ENCODE results near the gene PKNOX1. TPM values are rescaled to one million over a fixed set of nuclear protein-coding genes. Genes with fewer than 3 reads are reported as not detected.
"Not testable (repeated sequence)": the region's sequence is repeated elsewhere in the genome, so short reads cannot be mapped to it uniquely, and the experiment has no call there.

The PKNOX1 gene
- polyA plus RNA-seq, 6 donors from 2014 or later: 10.8 to 29.5 (median 20.9) TPM

DNA sequence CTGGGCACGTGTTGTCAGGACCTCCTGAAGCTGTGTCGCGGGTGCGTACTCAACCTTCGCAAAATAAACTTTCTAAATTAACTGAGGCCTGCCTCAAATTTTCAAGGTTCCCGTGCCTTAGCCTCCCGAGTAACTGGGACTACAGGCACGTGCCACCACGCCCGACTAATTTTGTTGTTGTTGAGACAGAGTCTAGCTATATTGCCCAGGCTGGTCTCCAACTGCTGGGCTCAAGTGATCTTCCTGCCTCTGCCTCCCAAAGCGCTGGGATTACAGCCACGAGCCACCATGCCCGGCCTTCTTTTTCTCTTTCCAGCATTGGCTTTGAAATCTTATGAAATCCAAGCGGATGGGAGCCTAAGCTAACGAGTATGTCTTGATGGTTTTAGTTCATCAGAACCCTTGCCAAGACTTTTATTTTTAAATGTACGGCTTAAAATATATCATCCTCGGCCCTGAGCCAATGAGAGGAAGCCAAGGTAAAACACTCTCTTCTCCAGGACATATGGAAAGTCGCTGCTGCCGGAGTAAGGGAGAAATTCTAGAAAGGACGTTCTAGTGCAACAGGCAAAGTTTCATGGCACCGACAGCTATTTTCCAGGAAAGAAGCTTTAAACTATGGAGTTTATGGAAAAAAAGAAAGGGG lies 36.3 kb upstream of the PKNOX1 start:
- Mint-ChIP-seq H3K27ac (peak overlapping the region in 2 of 6 donors; percentile 39 to 54), H3K36me3 (no peaks in the 10 kb centered on the region), H3K4me1 (peaks cover 13 to 24% (median 20%) of the 10 kb centered on the region in 3 donors), H3K27me3 (no peaks in the 10 kb centered on the region), H3K4me3 (peak overlapping the region in 1 of 8 donors; percentile 61), H3K9me3 (peaks cover 0 to 2% (median 0%) of the 10 kb centered on the region in 7 donors)
- ATAC-seq (ENCODE audit: low read depth in 2 of 2) (no peak), DNase-seq (no peak)

DNA sequence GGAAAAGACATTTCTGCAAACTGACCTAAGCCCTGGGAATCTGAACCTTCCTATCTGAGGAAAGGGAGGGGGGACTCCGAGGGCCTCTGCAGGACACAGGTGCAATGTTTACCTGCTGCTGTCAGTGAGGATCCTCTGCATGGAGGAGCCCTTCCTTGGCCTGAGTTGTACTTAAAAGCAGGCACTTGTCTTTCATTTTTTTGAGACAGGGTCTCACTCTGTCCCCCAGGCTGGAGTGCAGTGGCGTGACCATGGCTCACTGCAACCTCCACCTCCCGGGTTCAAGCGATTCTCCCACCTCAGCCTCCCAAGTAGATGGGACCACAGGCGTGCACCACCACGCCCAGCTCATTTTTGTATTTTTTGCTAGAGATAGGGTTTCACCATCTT lies 35.8 kb upstream of the PKNOX1 start:
- not testable (repeated sequence) for H3K27me3 Mint-ChIP-seq; ATAC-seq (ENCODE audit: low read depth in 2 of 2); H3K36me3 Mint-ChIP-seq; H3K9me3 Mint-ChIP-seq; DNase-seq; H3K27ac Mint-ChIP-seq; H3K4me3 Mint-ChIP-seq
- peaks cover 13 to 23% (median 20%) of the 10 kb centered on the region in 3 donors for H3K4me1 Mint-ChIP-seq

DNA sequence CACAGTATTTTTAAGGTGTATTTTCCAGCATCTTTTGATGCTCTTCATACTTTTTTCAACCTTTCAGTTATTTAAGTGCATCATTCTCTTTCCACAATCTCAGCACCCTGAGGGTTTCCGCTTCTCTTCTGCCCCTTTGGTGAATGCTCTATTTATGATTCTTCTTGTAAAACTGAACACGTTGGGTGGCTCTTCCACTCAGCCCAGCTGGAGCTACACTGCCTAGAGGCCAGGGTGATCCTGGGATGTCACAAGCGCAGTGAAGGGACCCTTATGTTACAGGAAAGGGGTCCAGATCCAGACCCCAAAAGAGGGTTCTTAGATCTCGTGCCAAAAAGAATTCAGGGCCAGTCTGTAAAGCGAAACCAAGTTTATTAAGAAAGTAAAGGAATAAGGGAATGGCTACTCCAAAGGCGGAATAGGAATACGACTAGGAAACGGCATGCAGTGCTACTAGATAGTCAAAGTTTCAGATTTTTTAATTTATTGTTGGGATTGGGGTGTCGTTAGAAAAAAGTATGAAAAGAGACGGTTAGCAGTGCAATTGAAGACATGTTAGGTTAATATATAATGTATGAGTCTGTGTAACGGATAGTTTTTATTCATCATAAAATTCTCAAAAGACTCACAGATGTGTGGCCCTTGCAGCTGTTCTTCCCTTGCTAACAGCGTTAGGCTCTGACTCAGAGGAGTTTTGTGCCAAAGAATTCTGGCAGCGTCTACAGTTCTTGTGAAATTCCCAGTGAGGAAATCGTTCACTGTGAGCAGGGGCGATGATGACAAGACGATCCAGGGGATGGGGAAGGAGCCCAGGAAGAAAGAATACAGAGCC lies 34.6 kb upstream of the PKNOX1 start:
- no peak for ATAC-seq (ENCODE audit: low read depth in 2 of 2)
- peak overlapping the region in 3 of 6 donors; percentile 61 to 91 (median 76) for H3K27ac Mint-ChIP-seq

DNA sequence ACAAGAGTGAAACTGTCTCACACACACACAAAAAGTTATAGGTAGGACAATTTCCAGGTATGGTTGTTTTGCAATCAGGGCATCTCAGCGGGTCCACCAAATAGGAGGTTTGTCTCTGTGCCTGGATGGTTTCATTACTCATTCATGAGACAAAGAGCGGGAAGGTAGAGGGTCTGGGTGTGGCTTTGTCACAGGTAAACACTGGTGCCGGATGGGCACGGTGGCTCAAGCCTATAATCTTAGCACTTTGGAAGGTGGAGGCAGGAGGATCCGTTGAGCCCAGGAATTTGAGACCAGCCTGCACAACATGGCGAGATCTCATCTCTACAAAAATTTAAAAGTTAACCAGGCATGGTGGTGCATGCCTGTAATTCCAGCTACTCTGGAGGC lies 32.7 kb upstream of the PKNOX1 start:
- Mint-ChIP-seq H3K27ac (no peak overlapping the region), H3K4me1 (peaks cover 8 to 21% (median 15%) of the 10 kb centered on the region in 3 donors), H3K4me3 (no peak overlapping the region), H3K9me3 (peaks cover 0 to 2% (median 0%) of the 10 kb centered on the region in 7 donors), H3K27me3 (peaks cover 0 to 4% (median 0%) of the 10 kb centered on the region in 3 donors), H3K36me3 (no peaks in the 10 kb centered on the region)
- DNase-seq (no peak), ATAC-seq (ENCODE audit: low read depth in 2 of 2) (no peak)

More for the DNA sequence above, 34.6 kb upstream of the PKNOX1 start:
- H3K9me3 Mint-ChIP-seq: peaks cover 0 to 2% (median 0%) of the 10 kb centered on the region in 7 donors
- H3K27me3 Mint-ChIP-seq: peaks cover 0 to 4% (median 0%) of the 10 kb centered on the region in 3 donors
- H3K36me3 Mint-ChIP-seq: no peaks in the 10 kb centered on the region
- peaks cover 13 to 23% (median 20%) of the 10 kb centered on the region in 3 donors for H3K4me1 Mint-ChIP-seq
- no peak for DNase-seq
- H3K4me3 Mint-ChIP-seq: no peak overlapping the region

DNA sequence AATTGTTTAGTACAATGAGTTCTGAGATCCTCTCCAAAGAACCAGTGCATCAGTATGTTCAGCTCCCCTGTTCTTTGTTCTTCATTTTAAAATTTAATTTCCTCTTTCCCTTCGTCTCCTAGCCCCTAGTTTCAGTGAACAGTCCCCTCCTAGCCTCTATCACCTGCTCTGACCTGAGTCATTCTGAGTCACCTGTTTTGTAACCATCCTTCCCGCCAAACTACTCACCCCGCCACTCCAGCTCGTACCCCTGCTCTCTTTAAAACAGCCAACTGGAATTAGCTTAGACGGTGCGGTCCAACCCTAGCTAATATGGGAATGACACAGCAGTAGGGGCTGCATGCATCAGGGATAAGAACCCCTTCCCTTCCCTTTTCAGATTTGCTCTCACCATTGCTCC lies 32.1 kb upstream of the PKNOX1 start:
- no peak for DNase-seq
- no peaks in the 10 kb centered on the region for H3K36me3 Mint-ChIP-seq
- H3K27ac Mint-ChIP-seq: peak overlapping the region in 1 of 6 donors; percentile 90
- peaks cover 0 to 2% (median 0%) of the 10 kb centered on the region in 7 donors for H3K9me3 Mint-ChIP-seq
- peaks cover 5 to 15% (median 9%) of the 10 kb centered on the region in 3 donors for H3K4me1 Mint-ChIP-seq
- H3K4me3 Mint-ChIP-seq: no peak overlapping the region
- H3K27me3 Mint-ChIP-seq: peaks cover 0 to 4% (median 0%) of the 10 kb centered on the region in 3 donors
- no peak for ATAC-seq (ENCODE audit: low read depth in 2 of 2)

DNA sequence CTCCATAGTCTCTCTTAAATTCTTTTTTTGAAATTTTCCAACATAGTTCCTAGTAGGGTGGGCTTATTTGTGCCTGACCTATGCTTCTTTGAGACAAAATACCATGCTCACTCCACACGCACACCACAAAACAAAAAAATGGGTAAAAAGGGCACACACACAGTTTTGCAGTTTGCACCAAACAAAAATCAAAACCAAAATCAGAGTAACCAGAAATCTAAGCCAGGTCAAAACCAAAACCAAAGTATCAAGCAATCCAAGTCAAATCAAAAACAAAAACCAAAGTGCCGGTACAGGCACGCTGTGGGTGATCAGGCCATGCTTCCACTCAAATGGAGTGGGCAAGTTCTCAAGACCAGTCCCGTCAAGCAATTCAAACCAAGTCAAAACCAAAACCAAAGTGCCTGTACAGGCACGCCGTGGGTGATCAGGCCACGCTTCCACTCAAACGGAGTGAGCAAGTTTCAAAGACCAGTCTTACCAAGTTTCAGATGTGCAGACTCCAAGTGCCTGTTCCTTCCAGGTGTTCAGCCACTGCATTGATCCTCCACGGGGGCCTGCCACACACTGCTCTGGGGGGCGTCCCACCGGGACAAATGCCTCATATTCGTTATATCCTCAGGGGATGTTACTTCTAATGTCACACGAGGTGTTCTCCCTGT lies 25.1 kb upstream of the PKNOX1 start:
- H3K4me1 Mint-ChIP-seq; H3K4me3 Mint-ChIP-seq; H3K27me3 Mint-ChIP-seq; DNase-seq; ATAC-seq (ENCODE audit: low read depth in 2 of 2): not testable (repeated sequence)
- Mint-ChIP-seq H3K27ac (peak overlapping the region in 1 of 6 donors; percentile 55), H3K9me3 (peaks cover 9 to 19% (median 11%) of the 10 kb centered on the region in 7 donors), H3K36me3 (peaks cover 14 to 15% of the 10 kb centered on the region in 2 donors)

DNA sequence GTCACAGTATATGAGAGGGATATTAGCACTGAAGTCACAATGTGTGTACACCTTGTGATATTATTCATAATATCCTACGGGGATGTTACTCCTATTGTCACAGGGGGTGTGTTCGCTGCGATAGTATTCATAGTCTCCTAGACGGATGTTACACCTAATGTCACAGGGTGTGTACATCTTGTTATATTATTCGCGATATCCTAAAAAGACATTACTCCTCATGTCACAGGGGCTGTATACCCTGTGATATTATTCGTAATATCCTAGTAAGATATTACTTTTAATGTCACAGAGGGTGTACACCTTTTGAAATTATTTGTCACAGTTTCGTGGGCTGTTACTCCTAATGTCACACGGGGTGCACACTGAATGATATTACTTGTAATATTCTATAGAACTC lies 23.2 kb upstream of the PKNOX1 start:
- not testable (repeated sequence) for H3K27me3 Mint-ChIP-seq; H3K27ac Mint-ChIP-seq; DNase-seq; ATAC-seq (ENCODE audit: low read depth in 2 of 2); H3K4me1 Mint-ChIP-seq; H3K4me3 Mint-ChIP-seq
- Mint-ChIP-seq H3K36me3 (peaks cover 14 to 15% of the 10 kb centered on the region in 2 donors), H3K9me3 (peaks cover 9 to 19% (median 11%) of the 10 kb centered on the region in 7 donors)

DNA sequence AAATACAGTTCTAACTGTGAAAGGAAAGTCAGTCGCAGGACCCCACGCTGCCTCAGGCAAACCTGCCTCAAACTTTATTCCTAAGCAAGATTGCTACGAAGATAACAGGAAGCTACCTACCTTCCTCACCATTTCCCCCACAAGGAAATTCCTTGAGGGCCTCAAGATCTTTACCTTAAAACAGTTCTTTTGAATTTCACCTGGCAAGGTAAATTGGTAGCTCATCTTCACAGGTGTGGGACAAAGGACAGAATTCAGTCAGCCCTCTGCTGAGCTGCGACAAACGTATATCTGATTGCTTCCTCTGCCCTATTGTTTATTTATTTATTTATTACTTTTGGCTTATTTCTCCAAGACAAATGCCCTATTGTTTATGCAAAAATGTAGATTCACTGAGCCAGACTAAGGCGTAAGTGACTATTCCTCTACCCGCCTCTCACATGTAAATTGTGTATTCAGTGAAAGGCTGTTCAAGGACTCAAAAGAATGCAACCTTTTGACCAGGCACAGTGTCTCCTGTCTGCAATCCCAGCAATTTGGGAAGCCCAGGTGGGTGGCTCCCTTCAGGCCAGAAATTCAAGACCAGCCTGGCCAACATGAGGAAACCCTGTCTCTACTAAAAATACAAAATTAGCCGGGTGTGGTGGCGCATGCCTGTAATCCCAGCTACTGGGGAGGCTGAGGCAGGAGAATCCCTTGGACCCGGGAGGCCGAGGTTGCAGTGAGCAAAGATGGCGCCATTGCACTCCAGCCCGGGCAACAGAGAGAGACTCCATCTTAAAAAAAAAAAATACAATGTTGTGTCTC lies 17.3 kb upstream of the PKNOX1 start:
- H3K9me3 Mint-ChIP-seq: no peaks in the 10 kb centered on the region
- H3K4me3 Mint-ChIP-seq: no peak overlapping the region
- no peaks in the 10 kb centered on the region for H3K36me3 Mint-ChIP-seq
- ATAC-seq (ENCODE audit: low read depth in 2 of 2) (peak in 1 of 2 donors; percentile 75), DNase-seq (no peak)
- H3K27ac Mint-ChIP-seq: no peak overlapping the region
- H3K4me1 Mint-ChIP-seq: no peaks in the 10 kb centered on the region
- H3K27me3 Mint-ChIP-seq: peaks cover 0 to 12% (median 6%) of the 10 kb centered on the region in 3 donors

DNA sequence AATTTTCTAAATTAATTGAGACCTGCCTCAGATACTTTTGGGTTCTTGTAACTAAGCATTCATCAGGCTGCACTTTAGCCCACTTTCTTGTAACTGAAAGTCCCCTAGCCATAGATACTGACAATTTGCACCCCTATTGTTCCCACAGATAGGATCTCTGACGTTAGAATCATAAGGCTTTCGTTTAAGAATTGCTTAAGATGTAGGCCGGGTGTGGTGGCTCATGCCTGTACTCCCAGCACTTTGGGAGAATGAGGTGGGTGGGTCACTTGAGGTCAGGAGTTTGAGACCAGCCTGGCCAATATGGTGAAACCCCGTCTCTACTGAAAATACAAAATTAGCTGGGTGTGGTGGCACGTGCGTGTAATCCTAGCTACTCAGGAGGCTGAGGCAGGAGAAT lies 16.2 kb upstream of the PKNOX1 start:
- not testable (repeated sequence) for ATAC-seq (ENCODE audit: low read depth in 2 of 2); H3K36me3 Mint-ChIP-seq; H3K27ac Mint-ChIP-seq; DNase-seq; H3K9me3 Mint-ChIP-seq; H3K4me1 Mint-ChIP-seq
- Mint-ChIP-seq H3K27me3 (peaks cover 0 to 12% (median 5%) of the 10 kb centered on the region in 3 donors), H3K4me3 (peak overlapping the region in 1 of 8 donors; percentile 52)

DNA sequence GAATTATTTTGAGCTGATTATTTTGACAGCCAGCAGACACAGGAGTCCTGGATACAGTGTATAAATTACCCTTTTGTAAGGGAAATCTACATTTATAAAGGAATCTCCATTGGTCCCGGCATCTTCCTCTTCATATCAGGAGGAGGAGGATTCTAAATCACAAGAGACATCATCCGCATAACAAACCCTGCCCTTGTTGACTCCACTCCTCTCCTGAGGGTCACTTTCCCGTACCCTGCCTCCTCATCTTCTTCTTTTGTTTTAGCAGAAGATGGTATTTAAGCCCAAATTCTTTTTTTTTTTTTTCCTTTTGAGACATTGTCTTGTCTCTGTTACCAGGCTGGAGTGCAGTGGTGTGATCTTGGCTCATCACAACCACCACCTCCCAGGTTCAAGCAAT lies 14.6 kb upstream of the PKNOX1 start:
- H3K27ac Mint-ChIP-seq: no peak overlapping the region
- no peaks in the 10 kb centered on the region for H3K9me3 Mint-ChIP-seq
- ATAC-seq (ENCODE audit: low read depth in 2 of 2) (no peak), DNase-seq (no peak)
- peaks cover 0 to 6% (median 0%) of the 10 kb centered on the region in 3 donors for H3K27me3 Mint-ChIP-seq
- H3K4me1 Mint-ChIP-seq: no peaks in the 10 kb centered on the region
- no peaks in the 10 kb centered on the region for H3K36me3 Mint-ChIP-seq
- H3K4me3 Mint-ChIP-seq: no peak overlapping the region

DNA sequence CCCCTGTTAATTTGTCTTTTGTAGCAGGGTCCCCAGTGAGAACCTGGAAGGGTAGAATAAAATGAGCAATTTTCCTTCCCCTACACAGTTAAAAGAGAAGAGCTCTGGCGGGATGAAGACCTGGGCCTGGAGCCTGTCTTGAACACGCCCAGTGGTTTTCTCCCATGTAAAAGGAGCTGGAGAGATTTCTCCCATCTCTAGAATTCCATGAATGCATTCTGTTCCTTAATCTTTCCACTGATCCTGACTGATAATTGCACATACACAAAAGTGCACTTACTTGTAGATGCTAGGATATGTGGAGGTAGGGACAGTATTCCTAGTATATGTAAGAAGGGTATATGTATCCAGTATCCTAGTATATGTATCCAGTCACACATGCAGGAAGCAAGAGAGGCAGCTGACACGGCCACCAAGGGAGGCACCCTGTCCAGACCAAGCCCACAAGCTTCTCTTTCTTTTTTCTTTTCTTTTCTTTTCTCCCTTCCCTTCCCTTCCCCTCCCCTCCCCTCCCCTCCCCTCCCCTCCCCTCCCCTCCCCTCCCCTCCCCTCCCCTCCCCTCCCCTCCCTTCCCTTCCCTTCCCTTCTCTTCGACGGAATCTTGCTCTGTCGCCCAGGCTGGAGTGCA lies 11.9 kb upstream of the PKNOX1 start:
- Mint-ChIP-seq H3K9me3 (no peaks in the 10 kb centered on the region), H3K27me3 (peaks cover 0 to 5% (median 0%) of the 10 kb centered on the region in 3 donors), H3K36me3 (no peaks in the 10 kb centered on the region), H3K4me1 (no peaks in the 10 kb centered on the region), H3K4me3 (peak overlapping the region in 1 of 8 donors; percentile 24), H3K27ac (peak overlapping the region in 1 of 6 donors; percentile 18)
- DNase-seq (no peak), ATAC-seq (ENCODE audit: low read depth in 2 of 2) (no peak)

DNA sequence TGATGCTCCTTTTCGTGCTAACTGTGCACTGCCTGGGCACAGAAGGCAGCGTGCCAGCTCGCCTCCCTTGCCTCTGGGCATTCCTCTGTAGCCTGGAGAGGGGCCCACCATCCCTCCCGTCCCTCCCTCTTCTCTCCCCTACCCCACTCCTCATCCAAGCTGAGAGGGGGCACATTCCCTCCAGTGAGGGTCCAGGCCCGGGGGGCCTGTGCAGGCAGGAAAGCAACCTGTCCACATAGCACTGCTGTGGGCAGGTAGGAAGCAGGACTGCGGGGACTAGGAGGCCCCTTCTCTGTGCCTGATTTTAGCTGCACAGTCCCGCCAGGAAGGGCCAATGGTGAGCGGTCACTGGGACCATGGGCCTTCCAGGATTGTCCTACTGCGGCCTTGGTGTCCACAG lies 10.3 kb upstream of the PKNOX1 start:
- H3K4me1 Mint-ChIP-seq: no peaks in the 10 kb centered on the region
- ATAC-seq (ENCODE audit: low read depth in 2 of 2) (no peak), DNase-seq (no peak)
- no peaks in the 10 kb centered on the region for H3K36me3 Mint-ChIP-seq
- no peak overlapping the region for H3K27ac Mint-ChIP-seq
- H3K4me3 Mint-ChIP-seq: peak overlapping the region in 1 of 8 donors; percentile 69
- peaks cover 0 to 5% (median 0%) of the 10 kb centered on the region in 3 donors for H3K27me3 Mint-ChIP-seq
- H3K9me3 Mint-ChIP-seq: no peaks in the 10 kb centered on the region
